GM19324 (cell line): ENCODE measurements around the gene TMEM59L.
"Not testable (repeated sequence)": the region's sequence is repeated elsewhere in the genome, so short reads cannot be mapped to it uniquely, and the experiment has no call there.

Source experiments
- ATAC-seq: cut with Tn5 transposase; IDR thresholded peaks from one replicate; pipeline ENCODE4 v1.9.1; 2021; ENCODE audit warnings: mild to moderate bottlenecking, moderate library complexity; ENCODE audit not compliant: unreplicated experiment, low FRiP score

TMEM59L gene

DNA sequence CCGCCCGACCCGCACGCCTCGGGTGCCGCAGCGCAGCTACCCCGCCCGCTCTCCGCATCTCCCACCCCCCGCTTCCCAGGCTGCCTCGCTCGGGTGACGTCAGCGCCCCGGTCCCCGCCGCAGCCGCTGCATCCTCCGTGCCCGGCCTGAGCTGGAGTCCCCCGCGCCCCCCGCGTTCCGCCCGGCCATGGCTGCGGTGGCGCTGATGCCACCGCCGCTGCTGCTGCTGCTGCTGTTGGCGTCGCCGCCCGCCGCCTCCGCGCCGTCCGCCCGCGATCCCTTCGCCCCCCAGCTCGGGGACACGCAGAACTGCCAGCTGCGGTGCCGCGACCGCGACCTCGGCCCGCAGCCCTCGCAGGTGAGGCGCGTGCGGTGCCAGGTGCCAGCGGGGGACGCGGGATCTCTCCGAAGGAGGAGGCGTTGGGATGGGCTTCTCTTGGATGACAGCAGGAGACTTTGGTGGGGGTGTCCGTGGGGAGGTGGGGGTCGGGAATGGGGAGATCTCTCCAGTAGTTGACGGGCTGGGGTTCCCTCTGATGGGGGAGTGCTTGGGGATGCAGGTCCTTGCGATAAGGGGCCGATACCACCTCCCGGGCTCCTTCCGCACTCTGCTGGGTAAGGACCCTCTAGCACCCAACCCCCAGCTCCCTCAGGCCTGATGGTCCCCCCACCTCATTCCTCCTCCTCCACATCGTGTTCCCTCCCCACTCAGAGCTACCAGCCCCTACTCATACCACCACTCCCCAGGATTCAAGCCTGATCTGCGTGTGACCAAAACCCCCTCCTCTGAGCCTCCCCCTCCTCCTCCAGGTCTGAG is at the start of gene TMEM59L:
Gene TMEM59L, plus strand, starts transcription at position 99 of the 817 bp plus-strand sequence. Its CDS starts 89 bp downstream, at position 188.
- ATAC-seq = no peak

DNA sequence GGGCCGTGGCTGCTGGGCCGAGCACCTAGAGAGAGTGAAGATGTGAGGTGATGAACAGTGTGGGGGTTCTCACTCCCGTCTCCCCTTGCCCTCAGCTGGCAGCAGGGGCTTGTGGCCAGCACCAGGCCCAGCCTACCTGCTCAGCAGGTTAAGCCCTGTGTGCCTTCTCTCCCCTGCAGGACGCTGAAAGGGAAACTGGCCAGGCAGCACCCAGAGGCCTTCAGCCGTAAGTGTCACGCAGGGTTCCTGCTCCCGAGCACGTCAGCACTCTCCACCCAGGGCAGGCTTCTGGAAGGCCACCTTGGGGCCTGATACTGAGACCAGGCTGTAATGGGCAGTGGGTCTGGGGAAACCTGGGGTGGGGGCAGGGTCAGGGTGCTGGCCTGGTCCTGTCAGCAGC is 45.7 kb upstream of the TMEM59L start:
- no peak for ATAC-seq

- no peak for ATAC-seq
These were observed 44.3 kb upstream of the TMEM59L start for GRCh38 chr19:18568367-18568766.

GRCh38 chr19:18571564-18572344 is 40.9 kb upstream of the TMEM59L start, which contains the start of gene UBA52:
Gene UBA52, plus strand, starts transcription at chr19:18571857. Its CDS starts 1,444 bp downstream, at chr19:18573301.
- peak; percentile 91 for ATAC-seq

- ATAC-seq = no peak
These were observed 37.9 kb upstream of the TMEM59L start for GRCh38 chr19:18574691-18575291.

GRCh38 chr19:18576383-18576782 is 36.3 kb upstream of the TMEM59L start:
- no peak for ATAC-seq

- ATAC-seq = no peak
These were observed 35.2 kb upstream of the TMEM59L start for GRCh38 chr19:18577365-18577914.

DNA sequence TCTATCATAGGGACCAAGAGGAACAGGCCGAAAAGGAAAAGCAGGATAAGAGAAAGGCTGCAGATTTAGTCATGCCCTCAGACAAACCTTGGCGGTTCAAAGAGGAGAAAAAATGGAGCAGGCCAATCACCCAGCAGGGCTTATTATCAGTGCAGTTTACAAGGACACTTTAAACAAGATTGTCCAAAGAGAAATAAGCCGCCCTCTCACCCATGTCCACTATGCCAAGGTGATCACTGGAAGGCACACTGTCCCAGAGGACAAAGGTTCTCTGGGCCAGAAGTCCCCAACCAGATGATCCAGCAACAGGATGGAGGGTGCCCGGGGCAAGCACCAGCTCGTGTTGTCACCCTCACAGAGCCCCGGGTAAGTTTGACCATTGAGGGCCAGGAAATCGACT is 32.4 kb upstream of the TMEM59L start:
- no peak for ATAC-seq

DNA sequence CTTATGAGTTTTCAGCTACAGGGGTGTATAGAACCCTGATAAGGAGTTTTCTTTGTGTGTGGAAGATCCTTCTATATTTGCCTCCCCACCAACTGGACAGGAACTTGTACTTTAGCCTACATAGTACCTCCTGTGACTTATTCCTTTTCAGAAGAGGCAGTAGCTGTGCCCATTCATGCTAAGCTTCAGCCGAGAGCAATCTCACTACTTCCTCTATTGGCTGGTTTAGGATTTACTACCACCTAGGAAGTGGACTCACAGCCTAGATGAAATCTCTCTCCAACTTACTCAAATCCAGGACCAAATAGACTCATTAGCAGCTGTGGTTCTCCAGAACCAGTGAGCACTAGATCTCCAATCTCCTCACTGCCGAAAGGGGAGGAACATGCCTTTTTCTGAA is 26.4 kb upstream of the TMEM59L start:
- ATAC-seq = no peak

DNA sequence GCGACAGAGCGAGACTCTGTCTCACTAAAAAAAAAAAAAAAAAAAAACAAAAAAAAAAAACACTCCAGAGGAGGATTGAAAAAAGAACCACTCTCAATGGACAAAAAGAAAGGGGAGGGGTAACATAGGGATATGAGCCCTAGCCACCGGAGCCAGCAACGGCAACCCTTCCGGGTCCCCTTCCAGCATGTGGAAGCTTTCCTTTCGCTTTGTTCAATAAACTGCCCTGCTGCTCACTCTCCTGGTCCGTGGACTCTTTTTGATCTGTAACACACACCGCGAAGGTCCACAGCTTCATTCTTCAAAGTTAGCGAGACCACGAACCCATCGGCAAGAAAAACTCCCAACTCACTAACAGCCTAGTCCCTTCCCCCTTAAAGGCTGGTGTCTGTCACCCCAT is 25.1 kb upstream of the TMEM59L start:
- ATAC-seq = no peak

DNA sequence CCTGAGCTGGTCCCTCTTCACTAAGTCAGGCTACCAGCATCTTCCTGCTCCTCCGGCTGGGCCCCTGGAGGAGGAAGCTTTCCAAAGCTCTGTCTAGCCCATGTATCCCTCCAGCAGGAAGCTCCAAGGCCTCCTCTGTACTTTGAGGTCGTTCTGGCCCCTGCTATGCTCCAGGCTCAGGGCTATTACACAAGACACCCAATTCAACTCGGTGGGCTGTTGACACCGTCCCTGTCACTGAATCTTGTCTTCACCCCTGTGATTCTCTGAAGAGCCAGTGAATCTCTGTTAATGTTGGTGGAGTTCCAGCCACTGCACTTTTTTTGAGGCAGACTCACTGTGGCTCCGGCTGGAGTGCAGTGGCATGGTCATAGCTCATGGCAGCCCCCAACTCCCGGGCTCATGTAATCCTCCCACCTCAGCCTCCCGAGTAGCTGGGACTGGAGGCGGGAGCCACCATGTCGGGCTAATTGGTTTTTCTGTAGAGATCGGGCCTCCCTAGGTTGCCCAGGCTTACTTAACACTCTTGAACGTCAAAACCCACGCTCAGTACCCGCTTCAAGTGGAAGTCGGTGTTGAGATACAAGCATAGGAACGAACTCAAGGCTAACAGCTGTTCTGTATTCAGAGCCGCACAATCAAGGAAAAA is 24.6 kb upstream of the TMEM59L start:
- no peak for ATAC-seq

DNA sequence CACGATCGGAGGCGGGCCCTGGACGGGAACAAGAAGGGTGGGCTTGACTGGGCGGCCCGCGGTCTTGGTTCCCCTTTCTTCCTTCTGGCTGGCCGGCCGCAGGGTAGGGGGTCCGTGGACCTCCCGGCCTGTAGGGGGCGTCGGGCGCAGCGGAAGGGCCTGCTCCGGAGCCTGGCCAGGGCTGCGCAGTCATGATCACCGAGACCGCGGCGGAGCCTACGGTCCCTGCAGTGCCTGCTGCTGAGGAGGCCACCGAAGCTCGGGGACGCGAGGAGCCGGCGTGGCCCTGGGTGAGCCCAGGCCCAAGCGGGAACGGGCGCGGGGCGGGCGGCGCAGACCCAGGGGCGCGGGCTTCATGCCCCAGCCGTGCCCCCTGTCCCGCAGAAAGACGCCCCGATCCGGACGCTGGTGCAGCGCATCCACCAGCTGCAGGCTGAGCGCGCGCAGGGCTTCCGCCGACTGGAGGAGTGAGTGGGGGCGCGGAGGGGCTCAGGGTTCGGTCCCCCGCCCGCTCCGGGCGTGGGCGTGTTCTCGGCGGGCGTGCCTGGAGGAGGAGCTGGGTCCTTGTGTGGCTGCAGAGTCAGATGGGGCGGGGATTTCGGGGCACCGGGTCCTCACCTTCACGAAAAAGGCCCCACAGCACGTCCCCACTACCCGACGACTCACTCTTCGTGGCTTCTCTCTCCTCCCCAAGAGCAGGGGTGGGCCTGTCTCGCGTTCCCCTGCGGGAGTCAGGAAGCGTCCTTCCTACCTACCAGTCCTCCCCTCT is 23.9 kb upstream of the TMEM59L start, which contains the start of gene REX1BD:
Gene REX1BD, plus strand, starts transcription at position 188 of the 769 bp plus-strand sequence. Its CDS starts 4 bp downstream, at position 192.
- ATAC-seq = peak; percentile 81

GRCh38 chr19:18589380-18590272 is 23.0 kb upstream of the TMEM59L start:
- peak; percentile 39 for ATAC-seq

- ATAC-seq = no peak
These were observed 22.1 kb upstream of the TMEM59L start for GRCh38 chr19:18590273-18591272.

DNA sequence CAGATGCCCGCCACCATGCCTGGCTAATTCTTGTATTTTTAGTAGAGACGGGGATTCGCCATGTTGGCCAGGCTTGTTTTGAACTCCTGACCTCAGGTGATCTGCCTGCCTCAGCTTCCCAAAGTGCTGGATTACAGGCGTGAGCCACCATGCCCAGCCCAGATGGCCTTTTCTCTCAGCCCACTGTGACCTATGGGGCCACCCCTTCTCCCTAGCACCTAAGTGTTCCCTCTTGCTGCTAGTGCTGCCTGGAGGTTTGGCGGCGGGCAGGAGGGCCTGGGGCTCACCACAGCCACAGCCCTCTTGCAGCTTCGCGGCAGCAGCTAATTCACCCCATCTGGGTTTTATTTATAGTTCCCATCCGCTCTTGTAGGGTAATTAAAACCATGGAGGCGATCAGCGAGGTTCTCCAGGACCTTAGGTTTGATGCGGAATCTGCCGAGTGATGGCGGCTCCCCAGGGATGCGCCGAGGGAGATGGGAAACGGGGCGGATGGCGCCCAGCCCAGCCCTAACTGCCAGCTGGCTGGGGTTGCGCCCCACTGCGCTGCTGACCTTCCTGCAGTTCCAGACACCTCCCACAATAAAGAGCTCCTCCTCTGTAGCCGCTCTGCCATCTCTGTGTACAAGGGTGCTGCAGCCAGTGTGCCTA is 20.8 kb upstream of the TMEM59L start:
- no peak for ATAC-seq

GRCh38 chr19:18592732-18593131 is 19.9 kb upstream of the TMEM59L start:
- not testable (repeated sequence) for ATAC-seq
